Smooth muscle cell (in vitro differentiated cells): ENCODE results near the gene SMIM30. TPM values are rescaled to one million over a fixed set of nuclear protein-coding genes. Genes with fewer than 3 reads are reported as not detected.
"Not testable (repeated sequence)": the region's sequence is repeated elsewhere in the genome, so short reads cannot be mapped to it uniquely, and the experiment has no call there.

Experiments used
- DNase-seq: peaks from one replicate; lab custom pipeline; 2025; ENCODE audit not compliant: unreplicated experiment; lab: John Stamatoyannopoulos, UW
- H2AFZ ChIP-seq: fragments of 200-600 bp; sonication (generic); 2 replicates; pipeline ENCODE4 v1.6.0; 2016; ENCODE audit warnings: antibody characterized with exemption, low read depth, mild to moderate bottlenecking
- H3F3A ChIP-seq: fragments of 200-600 bp; sonication (generic); 2 replicates; pipeline ENCODE4 v1.6.0; 2017; ENCODE audit warnings: antibody characterized with exemption, low read depth
- H3K27ac ChIP-seq: fragments of 200-600 bp; sonication (generic); 2 replicates; pipeline ENCODE4 v1.5.1; 2016; ENCODE audit warnings: low read depth, mild to moderate bottlenecking
- H3K27me3 ChIP-seq: fragments of 200-600 bp; sonication (generic); 2 replicates; pipeline ENCODE4 v1.6.1; 2016; ENCODE audit warnings: low read depth, mild to moderate bottlenecking
- H3K36me3 ChIP-seq: fragments of 200-600 bp; sonication (generic); 2 replicates; pipeline ENCODE4 v1.5.1; 2016; ENCODE audit warnings: low read depth
- H3K4me1 ChIP-seq: fragments of 200-600 bp; sonication (generic); 2 replicates; pipeline ENCODE4 v1.5.1; 2016; ENCODE audit warnings: low read depth
- H3K4me2 ChIP-seq: fragments of 200-600 bp; sonication (generic); 2 replicates; pipeline ENCODE4 v1.6.0; 2016; ENCODE audit warnings: mild to moderate bottlenecking
- H3K4me3 ChIP-seq: fragments of 200-600 bp; sonication (generic); 2 replicates; pipeline ENCODE4 v1.5.1; 2016; ENCODE audit warnings: mild to moderate bottlenecking
- H3K79me2 ChIP-seq: fragments of 200-600 bp; sonication (generic); 2 replicates; pipeline ENCODE4 v1.6.0; 2016; ENCODE audit warnings: low read depth, mild to moderate bottlenecking
- H3K9ac ChIP-seq: fragments of 200-600 bp; sonication (generic); 2 replicates; pipeline ENCODE4 v1.6.0; 2016; ENCODE audit warnings: low read depth
- H3K9me3 ChIP-seq: fragments of 200-600 bp; sonication (generic); replicated peaks from 2 replicates; pipeline ENCODE4 v1.5.1; 2016; ENCODE audit warnings: low read depth
- H4K20me1 ChIP-seq: fragments of 200-600 bp; sonication (generic); 2 replicates; pipeline ENCODE4 v1.6.0; 2016; ENCODE audit warnings: low read depth
- CTCF ChIP-seq: fragments of 200-600 bp; sonication (generic); IDR thresholded peaks from 2 replicates; pipeline ENCODE4 v1.5.1; 2017; ENCODE audit warnings: borderline replicate concordance, mild to moderate bottlenecking, antibody characterized with exemption; ENCODE audit not compliant: insufficient read depth, poor library complexity, severe bottlenecking
- WGBS: methylation state at CpG from one replicate; pipeline ENCODE4 v1.1.7; 2016; ENCODE audit warnings: low lambda C conversion rate; 5-methylcytosine and 5-hydroxymethylcytosine counted together
- polyA plus RNA-seq: library from polyadenylated mRNA; unstranded; fragments of >200 nt; fragmentation: Nextera tagmentation; extraction: Ambion mirVana; gene quantifications from 2 replicates; pipeline ENCODE4 v1.2.1, GENCODE V29; 2016
- total RNA-seq: library from RNA; depleted of rRNA; stranded (reverse); fragments of >200 nt; gene quantifications from 2 replicates; pipeline ENCODE4 v1.2.3, GENCODE V29; 2014

The SMIM30 gene, protein sequence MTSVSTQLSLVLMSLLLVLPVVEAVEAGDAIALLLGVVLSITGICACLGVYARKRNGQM
- total RNA-seq (107 and 118 TPM in 2 replicates), polyA plus RNA-seq (72.2 and 72.9 TPM in 2 replicates)

GRCh38 chr7:113118074-113118959, at the start of gene SMIM30:
Gene SMIM30 (minus strand): TSS chr7:113118554. CDS start chr7:113117578, 976 bp downstream.
- Histone ChIP-seq H3K36me3 (no peaks in the 10 kb centered on the region), H3F3A (peaks cover 7% of the 10 kb centered on the region), H4K20me1 (no peaks in the 10 kb centered on the region), H3K27me3 (no peaks in the 10 kb centered on the region), H2AFZ (peak within 1 kb of the TSS; percentile 95), H3K9me3 (no peaks in the 10 kb centered on the region), H3K79me2 (peaks cover 4% of the 10 kb centered on the region), H3K27ac (peak within 1 kb of the TSS; percentile 71), H3K9ac (peak within 1 kb of the TSS; percentile 81), H3K4me1 (peaks cover 9% of the 10 kb centered on the region), H3K4me2 (peak within 1 kb of the TSS; percentile 91), H3K4me3 (peak within 1 kb of the TSS; percentile 93)
- 1% methylated on average over 35 of the region's 35 CpGs for WGBS
- peak; percentile 47 for DNase-seq
- no peak for TF ChIP-seq CTCF

DNA sequence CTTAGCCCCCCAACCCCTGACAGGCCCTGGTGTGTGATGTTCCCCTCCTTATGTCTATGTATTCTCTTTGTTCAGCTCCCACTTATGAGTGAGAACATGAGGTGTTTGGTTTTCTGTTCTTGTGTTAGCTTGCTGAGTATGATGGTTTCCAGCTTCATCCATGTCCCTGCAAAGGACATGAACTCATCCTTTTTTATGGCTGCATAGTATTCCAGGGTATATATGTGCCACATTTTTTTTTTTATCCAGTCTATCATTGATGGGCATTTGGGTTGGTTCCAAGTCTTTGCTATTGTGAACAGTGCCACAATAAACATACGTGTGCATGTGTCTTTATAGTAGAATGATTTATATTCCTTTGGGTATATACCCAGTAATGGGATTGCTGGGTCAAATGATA, 47.8 kb upstream of the SMIM30 start:
- H3K79me2 ChIP-seq, H3F3A ChIP-seq, H3K27ac ChIP-seq, H4K20me1 ChIP-seq, H3K9me3 ChIP-seq, H3K9ac ChIP-seq, DNase-seq, H3K4me1 ChIP-seq, H2AFZ ChIP-seq, H3K4me3 ChIP-seq, H3K36me3 ChIP-seq, H3K27me3 ChIP-seq, H3K4me2 ChIP-seq: not testable (repeated sequence)
- 94% methylated on average over 1 of the region's 1 CpG for WGBS

DNA sequence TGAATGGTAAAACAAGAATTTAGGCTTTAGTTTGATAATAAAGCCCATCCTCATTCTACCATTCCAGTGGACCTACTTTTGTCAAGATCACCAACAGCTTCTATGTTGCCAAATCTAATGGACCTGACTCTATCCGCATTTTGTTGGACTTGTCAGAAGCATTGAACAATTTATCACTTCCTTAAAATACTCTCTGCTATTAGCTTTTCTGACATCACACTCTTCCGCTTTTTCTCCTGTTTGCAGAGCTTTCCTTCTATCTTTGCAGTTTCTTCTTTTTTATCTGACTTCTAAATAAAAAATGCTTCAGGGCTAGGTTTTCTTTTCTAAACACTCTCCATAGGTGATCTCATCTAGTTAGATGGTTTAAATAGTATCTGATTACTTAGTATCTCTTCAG, 42.7 kb upstream of the SMIM30 start:
- no peaks in the 10 kb centered on the region for H3K27me3 ChIP-seq
- TF ChIP-seq CTCF: no peak
- no peaks in the 10 kb centered on the region for H3F3A ChIP-seq
- H2AFZ ChIP-seq: no peak overlapping the region
- DNase-seq: no peak
- H3K4me1 ChIP-seq: no peaks in the 10 kb centered on the region
- no peak overlapping the region for H3K27ac ChIP-seq
- H3K9me3 ChIP-seq: no peaks in the 10 kb centered on the region
- H3K9ac ChIP-seq: no peak overlapping the region
- H4K20me1 ChIP-seq: no peaks in the 10 kb centered on the region
- 94% methylated on average over 2 of the region's 2 CpGs for WGBS
- H3K79me2 ChIP-seq: no peaks in the 10 kb centered on the region
- H3K36me3 ChIP-seq: no peaks in the 10 kb centered on the region
- H3K4me2 ChIP-seq: no peak overlapping the region
- no peak overlapping the region for H3K4me3 ChIP-seq

- no peak overlapping the region for H3K4me3 ChIP-seq
- H3K36me3 ChIP-seq: no peaks in the 10 kb centered on the region
- H3K9ac ChIP-seq: no peak overlapping the region
- H2AFZ ChIP-seq: no peak overlapping the region
- H3K4me2 ChIP-seq: no peak overlapping the region
- H3K27me3 ChIP-seq: no peaks in the 10 kb centered on the region
- no peaks in the 10 kb centered on the region for H3K79me2 ChIP-seq
- H3K4me1 ChIP-seq: no peaks in the 10 kb centered on the region
- DNase-seq: no peak
- no peak overlapping the region for H3K27ac ChIP-seq
- no peaks in the 10 kb centered on the region for H4K20me1 ChIP-seq
- peak; percentile 57 for TF ChIP-seq CTCF
- H3F3A ChIP-seq: no peaks in the 10 kb centered on the region
- WGBS: 45% methylated on average over 5 of the region's 5 CpGs
- no peaks in the 10 kb centered on the region for H3K9me3 ChIP-seq
Measured at GRCh38 chr7:113159746-113160339, 41.5 kb upstream of the SMIM30 start.
